Lower leg skin (tissue), 4 donors: Measurements from ENCODE around the gene FMOD. TPM values are rescaled to one million over a fixed set of nuclear protein-coding genes. Genes with fewer than 3 reads are reported as not detected.
"Not testable (repeated sequence)": the region's sequence is repeated elsewhere in the genome, so short reads cannot be mapped to it uniquely, and the experiment has no call there.

Source experiments
- DNase-seq, 2 donors: peaks; one replicate each; pipeline ENCODE4 v3.0.0-alpha.2; 2019; ENCODE audit warnings: low spot score in 2 of 2
- H3K4me3 ChIP-seq: fragments of 200-600 bp; sonication (generic); 2 replicates; pipeline ENCODE4 v1.5.1; 2017; ENCODE audit warnings: mild to moderate bottlenecking, low read depth; ENCODE audit not compliant: poor library complexity, severe bottlenecking
- POLR2A ChIP-seq, 2 donors: fragments of 450-650 bp; IDR thresholded peaks; one replicate each; pipeline ENCODE4 v1.6.1; 2016 to 2017; ENCODE audit warnings: antibody characterized with exemption in 2 of 2, mild to moderate bottlenecking in 1 of 2, moderate library complexity in 1 of 2
- WGBS, 2 donors: methylation state at CpG; one replicate each; pipeline ENCODE4 v1.1.5; 2018; 5-methylcytosine and 5-hydroxymethylcytosine counted together
- intact Hi-C: fragments of 100-400 bp; cut with DNase I; formaldehyde crosslinking; loops from one replicate; pipeline ENCODE4 v1.15.0; 2023; ENCODE audit warnings: low total_unique reads
- total RNA-seq, 4 donors: library from RNA; depleted of rRNA; stranded (reverse); fragments of >200 nt; gene quantifications; one replicate each; pipeline ENCODE4 v1.1.0, GENCODE V29; 2016
- TF ChIP-seq, protein P1 (sequence below), 3 donors: fragments of 450-650 bp; IDR thresholded peaks; one replicate each; pipeline ENCODE4 v1.5.1; 2016; ENCODE audit warnings: antibody characterized with exemption in 3 of 3, mild to moderate bottlenecking in 3 of 3, moderate library complexity in 2 of 3

The FMOD gene
- total RNA-seq, 4 donors from 2014 or later = 5.6 to 37.7 (median 19.3) TPM

DNA sequence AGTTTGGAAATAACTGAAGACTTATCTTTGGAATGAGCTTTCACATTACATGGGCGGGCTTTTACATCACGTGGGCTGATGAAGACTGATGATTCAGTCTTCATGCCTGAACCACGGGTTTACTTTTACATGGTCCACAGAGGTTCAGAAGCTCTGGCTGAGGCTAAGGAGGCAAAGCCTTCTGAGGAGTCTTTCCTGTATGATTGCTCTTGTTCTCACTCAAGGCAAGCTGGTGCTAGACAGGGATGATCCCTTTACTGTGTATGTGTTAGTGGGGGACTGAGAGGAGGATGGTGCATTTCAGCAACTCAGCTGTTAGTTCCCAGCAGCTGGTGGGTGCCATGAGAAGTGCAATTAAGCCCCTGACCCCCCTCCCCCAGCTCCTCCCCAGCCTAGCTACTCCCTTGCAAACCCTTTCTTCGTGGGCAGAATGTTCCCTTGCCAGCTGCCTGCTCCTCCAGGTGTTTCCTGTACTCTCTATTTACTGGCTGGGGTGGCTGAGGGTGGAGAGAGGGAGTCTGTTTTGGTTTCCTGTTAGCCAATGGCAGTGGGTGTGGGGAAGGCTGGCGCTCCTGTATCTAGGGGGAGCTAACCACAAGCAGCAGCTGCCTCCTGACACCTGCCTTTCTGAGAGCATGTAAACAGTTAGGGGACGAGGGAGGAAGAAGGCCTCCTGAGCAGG is 30.2 kb downstream of the FMOD start:
- DNase-seq = no peak
- no peak for TF ChIP-seq POLR2A (IDR thresholded peaks at IDR 0.05)
- TF ChIP-seq, protein P1, sequence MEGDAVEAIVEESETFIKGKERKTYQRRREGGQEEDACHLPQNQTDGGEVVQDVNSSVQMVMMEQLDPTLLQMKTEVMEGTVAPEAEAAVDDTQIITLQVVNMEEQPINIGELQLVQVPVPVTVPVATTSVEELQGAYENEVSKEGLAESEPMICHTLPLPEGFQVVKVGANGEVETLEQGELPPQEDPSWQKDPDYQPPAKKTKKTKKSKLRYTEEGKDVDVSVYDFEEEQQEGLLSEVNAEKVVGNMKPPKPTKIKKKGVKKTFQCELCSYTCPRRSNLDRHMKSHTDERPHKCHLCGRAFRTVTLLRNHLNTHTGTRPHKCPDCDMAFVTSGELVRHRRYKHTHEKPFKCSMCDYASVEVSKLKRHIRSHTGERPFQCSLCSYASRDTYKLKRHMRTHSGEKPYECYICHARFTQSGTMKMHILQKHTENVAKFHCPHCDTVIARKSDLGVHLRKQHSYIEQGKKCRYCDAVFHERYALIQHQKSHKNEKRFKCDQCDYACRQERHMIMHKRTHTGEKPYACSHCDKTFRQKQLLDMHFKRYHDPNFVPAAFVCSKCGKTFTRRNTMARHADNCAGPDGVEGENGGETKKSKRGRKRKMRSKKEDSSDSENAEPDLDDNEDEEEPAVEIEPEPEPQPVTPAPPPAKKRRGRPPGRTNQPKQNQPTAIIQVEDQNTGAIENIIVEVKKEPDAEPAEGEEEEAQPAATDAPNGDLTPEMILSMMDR (IDR thresholded peaks at IDR 0.05) = no peak
- intact Hi-C loops = no loop called here
- H3K4me3 ChIP-seq = no peak overlapping the region
- 25 to 33% methylated on average over 6 of the region's 6 CpGs for WGBS, 2 donors

DNA sequence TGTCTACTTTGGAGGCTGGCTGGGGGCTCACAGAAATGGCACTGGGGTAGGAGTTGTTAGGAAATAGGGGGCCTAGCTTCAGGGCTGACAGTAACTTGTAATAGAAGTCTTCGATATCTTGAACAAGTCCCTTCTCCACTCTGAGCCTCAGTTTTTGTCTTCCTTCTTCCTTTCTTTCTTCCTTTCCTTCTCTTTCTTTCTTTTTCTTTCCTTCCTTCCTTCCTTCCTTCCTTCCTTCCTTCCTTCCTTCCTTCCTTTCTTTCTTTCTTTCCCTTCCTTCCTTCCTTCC is 32.7 kb downstream of the FMOD start:
- no peak overlapping the region for H3K4me3 ChIP-seq
- TF ChIP-seq, protein P1 (IDR thresholded peaks at IDR 0.05) = no peak
- no peak for TF ChIP-seq POLR2A (IDR thresholded peaks at IDR 0.05)
- 100% methylated on average over 1 of the region's 1 CpG for WGBS, 2 donors
- no peak for DNase-seq
- intact Hi-C loops = no loop called here

- intact Hi-C loops = no loop called here
- no peak for TF ChIP-seq POLR2A (IDR thresholded peaks at IDR 0.05)
- TF ChIP-seq, protein P1 (IDR thresholded peaks at IDR 0.05) = no peak
- 72 to 82% methylated on average over 7 of the region's 7 CpGs for WGBS, 2 donors
- DNase-seq = no peak
- no peak overlapping the region for H3K4me3 ChIP-seq
Observed at GRCh38 chr1:203317429-203318228, 33.3 kb downstream of the FMOD start.

GRCh38 chr1:203316626-203317093 is 34.3 kb downstream of the FMOD start:
- intact Hi-C loops = no loop called here
- WGBS, 2 donors = 26 to 41% methylated on average over 4 of the region's 4 CpGs
- no peak for DNase-seq
- no peak for TF ChIP-seq POLR2A (IDR thresholded peaks at IDR 0.05)
- TF ChIP-seq, protein P1 (IDR thresholded peaks at IDR 0.05) = no peak
- H3K4me3 ChIP-seq = no peak overlapping the region

GRCh38 chr1:203314025-203314759 is 36.7 kb downstream of the FMOD start:
- WGBS, 2 donors = 87 to 88% methylated on average over 4 of the region's 4 CpGs
- DNase-seq, intact Hi-C loops, H3K4me3 ChIP-seq: not testable (repeated sequence)
